Memory B cell (primary cell): ENCODE results near the gene LUC7L3.
"Not testable (repeated sequence)": the region's sequence is repeated elsewhere in the genome, so short reads cannot be mapped to it uniquely, and the experiment has no call there.

ENCODE experiments used
- ATAC-seq: fragments of 150-1000 bp; cut with Tn5 transposase; 2 replicates; pipeline ENCODE4 v1.10.0; 2021; ENCODE audit warnings: low read depth, mild to moderate bottlenecking, moderate library complexity
- DNase-seq, 2 donors: peaks; one replicate each; pipeline ENCODE4 v3.0.0; 2022; ENCODE audit warnings: low spot score in 2 of 2
- H3K27ac Mint-ChIP-seq: one replicate; pipeline ENCODE4 v1.8.0; 2022; ENCODE audit warnings: mild to moderate bottlenecking, moderate library complexity, mixed read lengths
- H3K27me3 Mint-ChIP-seq: one replicate; pipeline ENCODE4 v1.8.0; 2022; ENCODE audit warnings: mixed read lengths
- H3K36me3 Mint-ChIP-seq: one replicate; pipeline ENCODE4 v1.8.0; 2022; ENCODE audit warnings: mild to moderate bottlenecking, mixed read lengths
- H3K4me1 Mint-ChIP-seq: one replicate; pipeline ENCODE4 v1.8.0; 2022; ENCODE audit warnings: mixed read lengths
- H3K4me3 Mint-ChIP-seq: one replicate; pipeline ENCODE4 v1.8.0; 2022; ENCODE audit warnings: mild to moderate bottlenecking, moderate library complexity, mixed read lengths
- H3K9me3 Mint-ChIP-seq: one replicate; pipeline ENCODE4 v1.8.0; 2022; ENCODE audit warnings: mixed read lengths

LUC7L3 gene

DNA sequence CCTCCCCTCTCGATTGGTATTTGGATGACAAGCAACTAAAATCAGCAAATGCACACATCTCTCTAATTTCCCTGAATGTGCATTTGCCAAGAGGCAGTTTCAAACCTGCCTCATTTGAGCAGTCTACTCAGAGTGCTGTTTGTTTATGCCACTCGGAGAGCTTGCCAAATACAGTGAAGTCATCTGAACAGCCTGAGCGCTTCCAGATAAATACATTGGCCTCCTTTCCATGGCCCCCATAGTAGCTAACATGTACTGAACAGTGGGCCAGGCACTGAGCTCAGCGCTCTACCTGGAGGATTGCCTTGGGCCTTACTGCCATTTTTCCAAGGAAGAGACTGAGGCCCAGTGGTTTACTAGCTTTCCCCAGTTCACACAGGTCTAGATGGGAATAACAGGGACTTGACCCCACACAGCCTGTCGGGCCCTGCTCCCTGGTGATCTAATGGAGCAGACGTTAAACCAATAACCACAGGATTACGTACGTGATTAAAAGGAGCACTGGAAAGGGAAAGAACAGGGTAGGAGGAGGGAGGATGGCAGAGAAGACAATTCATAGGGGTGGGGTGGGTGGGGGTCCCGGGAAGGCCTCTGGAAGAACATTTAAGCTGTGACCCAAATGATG is 66.7 kb downstream of the LUC7L3 start:
- H3K9me3 Mint-ChIP-seq: no peaks in the 10 kb centered on the region
- DNase-seq: no peak
- no peak for ATAC-seq
- no peak overlapping the region for H3K27ac Mint-ChIP-seq
- no peaks in the 10 kb centered on the region for H3K36me3 Mint-ChIP-seq
- H3K4me3 Mint-ChIP-seq: no peak overlapping the region
- peaks cover 16% of the 10 kb centered on the region for H3K27me3 Mint-ChIP-seq
- H3K4me1 Mint-ChIP-seq: peaks cover 3% of the 10 kb centered on the region

DNA sequence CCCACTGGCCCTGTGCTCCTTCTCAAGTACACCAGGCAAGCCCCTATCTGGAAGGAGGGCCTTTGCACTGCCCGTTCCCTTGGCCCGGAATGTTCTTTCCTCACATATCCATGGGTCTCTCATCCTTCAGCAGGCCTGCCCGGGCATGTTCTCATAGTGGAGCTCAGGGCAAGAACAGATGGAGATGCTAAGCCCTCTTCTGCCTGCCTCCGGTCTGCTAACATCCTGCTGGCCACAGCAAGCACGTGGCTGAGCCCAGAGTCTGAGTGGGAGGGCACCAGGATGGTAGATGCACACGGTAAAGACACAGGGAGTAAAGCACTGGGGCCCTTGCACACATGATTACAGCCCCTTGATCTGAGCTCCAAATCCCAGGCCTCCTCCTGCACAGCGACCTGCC is 67.7 kb downstream of the LUC7L3 start:
- no peak overlapping the region for H3K27ac Mint-ChIP-seq

DNA sequence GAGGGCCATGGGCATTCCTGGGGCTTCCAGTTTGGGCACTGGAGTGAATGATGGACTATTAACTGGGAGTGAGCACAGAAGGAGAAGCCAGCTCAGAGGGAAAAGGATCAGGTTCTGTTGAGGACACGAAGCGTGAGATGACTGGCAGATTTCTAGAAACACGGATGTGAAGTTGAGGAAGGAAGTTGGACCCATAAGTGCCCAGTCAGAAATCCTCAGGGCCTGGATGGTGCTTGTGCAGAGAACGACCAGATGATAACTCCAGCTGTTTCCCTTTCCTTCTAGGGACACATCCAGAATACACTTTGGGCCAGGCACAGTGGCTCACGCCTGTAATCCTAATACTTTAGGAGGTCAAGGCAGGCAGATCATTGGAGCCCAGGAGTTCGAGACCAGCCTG is 71.2 kb downstream of the LUC7L3 start:
- no peaks in the 10 kb centered on the region for H3K4me1 Mint-ChIP-seq
- H3K27ac Mint-ChIP-seq: no peak overlapping the region
- peaks cover 7% of the 10 kb centered on the region for H3K27me3 Mint-ChIP-seq
- no peak for ATAC-seq
- no peaks in the 10 kb centered on the region for H3K9me3 Mint-ChIP-seq
- no peak overlapping the region for H3K4me3 Mint-ChIP-seq
- H3K36me3 Mint-ChIP-seq: no peaks in the 10 kb centered on the region
- no peak for DNase-seq

More for the DNA sequence above, 67.7 kb downstream of the LUC7L3 start:
- no peaks in the 10 kb centered on the region for H3K9me3 Mint-ChIP-seq
- H3K36me3 Mint-ChIP-seq: no peaks in the 10 kb centered on the region
- DNase-seq: no peak
- peaks cover 15% of the 10 kb centered on the region for H3K27me3 Mint-ChIP-seq
- peaks cover 3% of the 10 kb centered on the region for H3K4me1 Mint-ChIP-seq
- no peak for ATAC-seq
- H3K4me3 Mint-ChIP-seq: no peak overlapping the region

DNA sequence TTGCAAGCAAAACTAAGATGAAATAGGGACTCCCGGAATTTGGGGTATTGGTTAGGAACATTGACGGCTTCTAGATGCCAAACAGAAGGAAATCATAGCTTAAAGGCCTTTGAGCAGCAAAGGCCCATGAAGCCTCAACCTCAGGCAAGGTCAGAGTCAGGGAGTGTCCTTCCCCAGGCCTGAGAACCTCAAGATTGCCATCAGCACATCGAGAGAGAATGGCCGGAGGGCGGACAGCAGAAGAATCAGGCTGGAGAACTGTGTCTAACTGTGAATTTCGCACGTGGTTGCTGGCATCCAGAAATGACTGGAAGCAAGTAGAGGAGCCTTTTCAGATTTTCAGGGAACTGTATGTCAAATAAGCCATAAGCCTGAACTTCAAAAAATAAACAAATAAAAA is 72.7 kb downstream of the LUC7L3 start:
- H3K36me3 Mint-ChIP-seq: no peaks in the 10 kb centered on the region
- H3K4me3 Mint-ChIP-seq: no peak overlapping the region
- no peak for DNase-seq
- peaks cover 5% of the 10 kb centered on the region for H3K27me3 Mint-ChIP-seq
- no peaks in the 10 kb centered on the region for H3K9me3 Mint-ChIP-seq
- no peaks in the 10 kb centered on the region for H3K4me1 Mint-ChIP-seq
- no peak overlapping the region for H3K27ac Mint-ChIP-seq
- no peak for ATAC-seq

DNA sequence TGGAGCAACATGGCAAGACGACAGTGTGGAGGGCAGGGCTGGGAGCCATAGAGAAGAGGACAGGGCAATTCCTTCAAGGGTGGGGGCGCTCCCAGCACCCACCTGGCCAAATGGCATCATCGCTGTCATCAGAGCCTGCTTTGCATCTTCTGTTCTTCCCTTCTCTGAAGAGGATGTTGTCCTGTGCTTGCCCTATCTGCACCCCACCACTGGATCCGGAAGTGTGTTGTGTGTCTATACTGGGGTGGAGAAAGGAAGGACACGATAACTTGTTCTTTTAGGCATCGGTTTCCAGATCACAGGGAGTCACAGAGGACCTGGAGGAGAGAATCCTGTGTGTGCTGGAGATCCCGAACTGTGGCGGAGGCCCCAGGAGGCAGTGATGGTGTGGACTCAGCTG is 73.6 kb downstream of the LUC7L3 start:
- Mint-ChIP-seq H3K36me3 (no peaks in the 10 kb centered on the region), H3K27me3 (peaks cover 3% of the 10 kb centered on the region), H3K9me3 (no peaks in the 10 kb centered on the region), H3K4me1 (no peaks in the 10 kb centered on the region), H3K27ac (no peak overlapping the region), H3K4me3 (no peak overlapping the region)
- DNase-seq: no peak
- no peak for ATAC-seq

DNA sequence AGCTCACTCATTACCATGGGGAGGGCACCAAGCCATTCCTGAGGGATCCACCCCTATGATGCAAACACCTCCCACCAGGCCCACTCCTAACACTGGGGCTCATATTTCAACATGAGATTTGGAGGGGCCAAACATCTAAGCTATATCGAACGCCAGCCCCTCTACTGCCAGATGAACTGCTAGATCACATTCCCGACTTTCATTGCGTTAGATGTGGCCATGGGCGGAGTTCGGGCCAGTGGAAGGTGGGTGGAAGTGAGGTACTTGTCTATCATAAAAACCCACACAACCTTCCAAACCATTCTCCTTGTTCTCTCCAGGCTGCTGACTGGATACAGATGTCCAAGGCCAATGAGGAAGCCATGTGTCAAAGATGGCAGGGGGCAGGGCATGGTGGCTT is 75.0 kb downstream of the LUC7L3 start:
- no peaks in the 10 kb centered on the region for H3K36me3 Mint-ChIP-seq
- DNase-seq (no peak), ATAC-seq (no peak)
- peaks cover 2% of the 10 kb centered on the region for H3K27me3 Mint-ChIP-seq
- H3K27ac Mint-ChIP-seq: no peak overlapping the region
- no peaks in the 10 kb centered on the region for H3K9me3 Mint-ChIP-seq
- H3K4me1 Mint-ChIP-seq: no peaks in the 10 kb centered on the region
- no peak overlapping the region for H3K4me3 Mint-ChIP-seq

DNA sequence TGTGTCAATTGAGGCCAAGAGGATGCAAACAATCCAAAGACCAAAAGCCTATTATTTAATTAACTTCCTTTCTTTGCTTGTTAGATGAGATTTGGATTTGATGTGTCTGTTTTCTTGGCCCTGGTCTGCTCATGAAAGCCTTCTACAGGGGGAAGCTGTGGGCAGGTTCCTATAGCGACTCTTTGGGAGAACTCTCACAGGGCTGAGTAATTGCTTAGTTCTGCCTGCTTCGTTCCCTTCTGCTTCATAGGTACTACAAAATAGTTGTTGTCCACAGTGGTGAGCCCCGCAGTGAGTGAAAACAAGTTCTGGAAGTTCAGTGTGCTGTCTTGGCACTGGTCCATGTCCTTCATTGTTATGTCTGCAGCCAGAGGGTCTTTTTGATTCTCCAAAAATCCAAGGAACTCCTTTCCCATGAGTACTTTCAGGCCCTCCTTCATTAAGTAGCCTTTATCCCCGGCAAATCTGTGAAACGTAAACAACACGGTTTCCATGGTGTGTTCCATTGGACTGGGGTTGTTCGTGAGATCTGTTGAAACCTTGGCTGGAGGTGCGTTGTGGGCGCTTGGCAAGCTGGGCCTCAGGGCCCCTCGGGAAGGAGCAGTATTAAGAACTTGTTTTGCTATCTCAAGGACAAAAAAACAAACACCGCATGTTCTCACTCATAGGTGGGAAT is 77.9 kb downstream of the LUC7L3 start:
- no peak for DNase-seq
- Mint-ChIP-seq H3K36me3 (no peaks in the 10 kb centered on the region), H3K4me3 (no peak overlapping the region), H3K9me3 (no peaks in the 10 kb centered on the region), H3K27ac (no peak overlapping the region), H3K4me1 (no peaks in the 10 kb centered on the region), H3K27me3 (no peaks in the 10 kb centered on the region)
- no peak for ATAC-seq

DNA sequence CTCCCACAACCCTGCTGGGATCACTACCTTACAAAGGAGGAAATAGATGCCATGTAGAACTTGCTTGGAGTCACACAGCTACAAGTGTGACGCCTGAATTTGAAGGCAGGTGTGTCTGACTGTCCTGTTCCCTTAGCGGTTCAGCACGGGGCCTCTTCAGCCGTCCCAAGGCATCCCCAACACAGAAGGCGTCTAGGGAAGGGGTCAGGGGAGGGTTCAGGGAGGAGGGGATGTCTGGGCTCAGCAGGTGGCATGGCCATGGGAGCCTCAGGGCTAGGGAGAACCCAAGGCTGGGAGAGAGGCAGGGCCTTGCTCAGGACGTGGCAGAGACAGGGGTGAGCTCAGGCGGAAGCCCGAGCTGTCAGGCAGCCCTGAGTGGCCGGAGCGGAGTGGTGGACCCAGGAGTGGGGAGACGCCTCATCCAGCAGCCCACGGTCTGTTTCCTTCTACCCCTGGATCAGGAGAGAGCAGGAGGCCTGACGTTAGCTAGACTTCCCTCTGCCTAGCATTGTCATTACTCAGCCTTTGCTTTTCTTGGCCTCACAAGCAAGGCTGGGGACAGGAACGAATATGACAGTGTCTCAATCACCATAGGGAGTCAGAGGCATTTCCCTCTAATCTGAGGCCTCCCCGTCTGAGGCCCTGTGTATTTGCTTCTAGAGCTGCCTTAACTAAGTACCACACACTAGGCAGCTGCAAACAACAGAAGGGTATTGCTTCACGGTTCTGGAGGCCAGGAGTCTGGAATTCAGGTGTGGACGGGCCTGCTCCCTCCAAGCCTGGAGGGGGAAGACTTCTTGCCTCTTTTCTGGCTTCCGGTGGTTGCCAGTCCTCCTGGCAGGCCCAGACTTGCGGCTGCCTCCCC is 79.3 kb downstream of the LUC7L3 start:
- Mint-ChIP-seq H3K36me3 (no peaks in the 10 kb centered on the region), H3K4me3 (no peak overlapping the region), H3K4me1 (no peaks in the 10 kb centered on the region), H3K27me3 (no peaks in the 10 kb centered on the region), H3K27ac (no peak overlapping the region), H3K9me3 (no peaks in the 10 kb centered on the region)
- ATAC-seq: no peak
- DNase-seq: no peak

DNA sequence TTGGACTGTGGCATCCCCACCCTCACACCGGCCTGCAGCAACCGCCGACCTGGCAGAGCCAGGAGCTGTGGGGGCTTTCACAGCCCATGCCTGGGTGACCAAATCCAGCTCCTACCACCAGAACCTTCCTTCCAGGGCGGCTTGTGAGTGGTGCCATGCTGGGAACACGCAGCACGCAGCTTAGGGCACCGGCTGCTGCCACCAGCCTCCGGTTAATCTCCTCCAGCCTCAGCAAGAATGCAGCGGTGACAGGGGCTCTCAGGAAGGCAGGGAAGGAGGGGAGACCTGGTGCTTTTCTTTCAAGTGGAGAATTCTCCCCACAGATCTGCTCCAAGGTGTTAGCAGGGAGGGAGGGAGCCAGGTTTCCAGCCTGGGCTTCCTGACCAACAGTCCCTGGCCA is 80.2 kb downstream of the LUC7L3 start:
- Mint-ChIP-seq H3K4me1 (no peaks in the 10 kb centered on the region), H3K27me3 (no peaks in the 10 kb centered on the region), H3K4me3 (no peak overlapping the region), H3K36me3 (no peaks in the 10 kb centered on the region), H3K27ac (no peak overlapping the region), H3K9me3 (no peaks in the 10 kb centered on the region)
- ATAC-seq: no peak
- DNase-seq: no peak

DNA sequence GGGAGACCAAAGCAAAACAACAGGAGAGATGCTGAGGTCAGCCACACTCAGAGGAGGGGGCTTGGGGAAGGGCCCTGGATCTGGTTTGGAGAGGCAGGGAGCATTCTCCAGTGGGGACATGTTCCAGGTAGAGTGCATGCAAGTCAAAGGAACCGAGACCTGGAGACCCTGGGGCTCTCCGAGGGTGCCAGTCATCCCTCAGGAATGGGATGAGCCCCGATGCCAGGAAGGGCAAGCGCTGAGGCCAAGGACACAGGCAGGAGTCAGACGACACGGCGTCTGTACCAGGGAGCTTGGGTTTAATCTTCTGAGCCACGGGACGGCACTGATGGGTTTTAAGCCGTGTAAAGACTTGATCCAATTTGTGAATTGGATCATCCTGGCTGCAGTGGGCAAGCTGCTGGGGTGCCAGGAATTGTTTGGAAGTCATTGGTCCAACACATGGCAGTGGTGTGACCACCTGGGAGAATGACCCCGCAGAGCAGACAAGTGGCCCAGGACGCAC is 80.8 kb downstream of the LUC7L3 start:
- H3K4me3 Mint-ChIP-seq: no peak overlapping the region

DNA sequence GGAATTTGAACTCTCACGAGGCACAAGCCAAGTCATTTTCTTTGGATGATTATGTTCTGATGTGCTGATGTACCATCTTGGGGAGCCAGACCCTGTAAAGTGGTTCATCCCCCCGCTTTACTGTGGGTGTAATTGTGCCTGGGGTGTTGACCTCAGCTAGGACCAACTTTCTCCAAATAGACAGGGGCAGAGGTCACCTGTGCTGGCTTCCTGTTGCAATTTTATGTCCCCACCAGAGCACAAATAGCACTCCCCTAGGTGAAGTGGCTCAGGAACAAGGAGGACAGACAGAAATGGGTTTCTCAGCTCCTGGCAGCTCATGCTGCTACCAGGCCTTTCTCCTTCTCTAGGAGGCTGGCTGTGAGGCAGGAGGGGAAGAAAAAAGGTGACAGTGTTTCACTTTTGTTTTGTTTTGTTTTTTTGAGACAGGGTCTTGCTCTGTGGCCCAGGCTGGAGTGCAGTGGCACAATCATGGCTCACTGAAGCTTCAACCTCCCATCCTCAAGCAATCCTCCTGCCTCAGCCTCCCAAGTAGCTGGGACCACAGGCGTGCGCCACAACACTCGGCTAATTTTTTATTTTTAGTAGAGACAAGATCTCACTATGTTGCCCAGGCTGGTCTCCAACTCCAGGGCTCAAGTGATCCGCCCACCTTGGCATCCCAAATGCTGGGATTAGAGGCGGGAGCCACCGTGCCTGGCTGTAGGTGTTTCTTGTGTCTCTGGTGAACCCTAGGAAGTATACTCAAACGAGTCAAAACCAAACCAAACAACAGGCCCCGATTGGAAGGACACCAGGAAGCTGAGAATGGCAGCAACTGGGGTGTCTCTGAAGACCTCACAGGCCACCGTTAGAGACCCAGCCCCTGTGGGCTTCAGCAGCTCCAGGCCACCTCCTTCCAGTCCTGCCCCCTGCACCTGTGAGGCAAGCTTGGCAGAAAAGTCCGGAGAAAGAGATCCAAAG is 83.5 kb downstream of the LUC7L3 start:
- ATAC-seq (no peak), DNase-seq (no peak)
- Mint-ChIP-seq H3K27ac (no peak overlapping the region), H3K36me3 (no peaks in the 10 kb centered on the region), H3K4me1 (no peaks in the 10 kb centered on the region), H3K9me3 (no peaks in the 10 kb centered on the region), H3K27me3 (no peaks in the 10 kb centered on the region), H3K4me3 (no peak overlapping the region)

More for the DNA sequence above, 80.8 kb downstream of the LUC7L3 start:
- no peak for DNase-seq
- no peak for ATAC-seq
- Mint-ChIP-seq H3K27ac (no peak overlapping the region), H3K36me3 (no peaks in the 10 kb centered on the region), H3K9me3 (no peaks in the 10 kb centered on the region), H3K4me1 (no peaks in the 10 kb centered on the region), H3K27me3 (no peaks in the 10 kb centered on the region)

DNA sequence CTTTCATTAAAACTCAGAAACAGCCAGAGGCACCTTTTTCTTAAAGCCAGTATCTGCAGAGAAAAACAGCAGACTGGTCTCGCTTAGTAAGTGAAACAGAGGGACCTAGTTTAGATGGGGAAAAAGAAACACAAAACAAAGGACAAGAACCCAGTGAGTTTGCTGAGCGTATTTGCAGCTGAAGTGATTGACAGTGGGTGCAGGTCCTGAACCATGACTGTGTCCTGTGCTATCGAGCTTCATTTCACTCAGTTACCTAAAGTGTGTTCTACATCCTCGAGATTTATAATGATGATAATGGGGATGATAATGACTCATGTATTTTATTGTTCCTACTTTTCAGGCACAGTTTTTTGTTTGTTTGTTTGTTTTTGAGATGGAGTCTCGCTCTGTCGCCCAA is 84.3 kb downstream of the LUC7L3 start:
- no peak overlapping the region for H3K27ac Mint-ChIP-seq
- no peaks in the 10 kb centered on the region for H3K36me3 Mint-ChIP-seq
- no peaks in the 10 kb centered on the region for H3K27me3 Mint-ChIP-seq
- no peak overlapping the region for H3K4me3 Mint-ChIP-seq
- H3K4me1 Mint-ChIP-seq: no peaks in the 10 kb centered on the region
- ATAC-seq (no peak), DNase-seq (no peak)
- no peaks in the 10 kb centered on the region for H3K9me3 Mint-ChIP-seq

DNA sequence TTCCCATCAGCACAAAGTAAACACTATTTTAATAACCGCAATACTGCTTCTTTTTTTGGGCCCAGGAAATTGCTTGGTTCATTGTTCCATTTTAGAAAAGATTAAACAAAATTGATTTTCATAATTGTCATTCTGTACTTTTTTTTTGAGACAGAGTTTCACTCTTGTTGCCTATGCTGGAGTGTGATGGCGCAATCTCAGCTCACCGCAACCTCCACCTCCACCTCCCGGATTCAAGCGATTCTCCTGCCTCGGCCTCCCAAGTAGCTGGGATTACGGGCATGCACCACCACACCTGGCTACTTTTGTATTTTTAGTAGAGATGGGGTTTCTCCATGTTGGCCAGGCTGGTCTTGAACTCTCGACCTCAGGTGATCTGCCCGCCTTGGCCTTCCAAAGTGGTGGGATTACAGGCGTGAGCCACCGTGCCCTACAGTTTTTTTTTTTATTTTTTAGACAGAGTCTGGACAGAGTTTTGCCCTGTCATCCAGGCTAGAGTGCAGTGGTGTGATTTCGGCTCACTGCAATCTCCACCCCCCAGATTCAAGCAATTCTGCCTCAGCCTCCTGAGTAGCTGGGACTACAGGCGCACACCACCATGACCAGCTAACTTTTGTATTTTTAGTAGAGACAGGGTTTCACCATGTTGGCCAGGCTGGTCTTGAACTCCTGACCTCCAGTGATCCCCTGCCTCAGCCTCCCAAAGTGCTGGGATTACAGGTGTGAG is 85.5 kb downstream of the LUC7L3 start:
- not testable (repeated sequence) for H3K27ac Mint-ChIP-seq, H3K4me3 Mint-ChIP-seq, H3K27me3 Mint-ChIP-seq, ATAC-seq, H3K4me1 Mint-ChIP-seq, DNase-seq, H3K36me3 Mint-ChIP-seq, H3K9me3 Mint-ChIP-seq
